NCI-H2196 (cell line): ENCODE results near the gene ERC1.
"Not testable (repeated sequence)": the region's sequence is repeated elsewhere in the genome, so short reads cannot be mapped to it uniquely, and the experiment has no call there.

Experiments used
- DNase-seq: peaks from one replicate; lab custom pipeline; 2025; ENCODE audit not compliant: unreplicated experiment; lab: John Stamatoyannopoulos, UW

Gene ERC1

GRCh38 chr12:1182069-1182468, 191.0 kb downstream of the ERC1 start:
- DNase-seq = no peak

- no peak for DNase-seq
Measured at GRCh38 chr12:1184402-1184801, 193.4 kb downstream of the ERC1 start.

GRCh38 chr12:1185460-1186182, 194.6 kb downstream of the ERC1 start:
- DNase-seq = no peak

- DNase-seq = no peak
Measured at GRCh38 chr12:1186298-1186697, 195.3 kb downstream of the ERC1 start.

- no peak for DNase-seq
Measured at GRCh38 chr12:1188016-1188415, 197.0 kb downstream of the ERC1 start.

- no peak for DNase-seq
Measured at GRCh38 chr12:1189163-1189562, 198.1 kb downstream of the ERC1 start.

GRCh38 chr12:1195513-1195912, 204.5 kb downstream of the ERC1 start:
- no peak for DNase-seq

GRCh38 chr12:1197264-1198018, 206.4 kb downstream of the ERC1 start:
- DNase-seq = no peak

- not testable (repeated sequence) for DNase-seq
Measured at GRCh38 chr12:1198854-1199253, 207.8 kb downstream of the ERC1 start.

- no peak for DNase-seq
Measured at GRCh38 chr12:1199700-1200099, 208.7 kb downstream of the ERC1 start.

- no peak for DNase-seq
Measured at GRCh38 chr12:1201030-1201429, 210.0 kb downstream of the ERC1 start.

- no peak for DNase-seq
Measured at GRCh38 chr12:1201886-1202285, 210.9 kb downstream of the ERC1 start.

GRCh38 chr12:1203735-1204019, 212.7 kb downstream of the ERC1 start:
- no peak for DNase-seq

- DNase-seq = no peak
Measured at GRCh38 chr12:1204581-1205121, 213.6 kb downstream of the ERC1 start.

- DNase-seq = no peak
Measured at GRCh38 chr12:1205512-1206060, 214.6 kb downstream of the ERC1 start.

- DNase-seq = no peak
Measured at GRCh38 chr12:1206118-1206734, 215.2 kb downstream of the ERC1 start.

- no peak for DNase-seq
Measured at GRCh38 chr12:1207276-1207675, 216.3 kb downstream of the ERC1 start.

GRCh38 chr12:1208719-1209118, 217.7 kb downstream of the ERC1 start:
- not testable (repeated sequence) for DNase-seq

- no peak for DNase-seq
Measured at GRCh38 chr12:1212526-1212925, 221.5 kb downstream of the ERC1 start.

- DNase-seq = no peak
Measured at GRCh38 chr12:1213205-1213604, 222.2 kb downstream of the ERC1 start.

- no peak for DNase-seq
Measured at GRCh38 chr12:1213618-1214205, 222.7 kb downstream of the ERC1 start.
